Thymus (tissue), 14 donors: ENCODE measurements around the gene MEI4. TPM values are rescaled to one million over a fixed set of nuclear protein-coding genes. Genes with fewer than 3 reads are reported as not detected.

Source experiments
- DNase-seq, 9 donors: peaks; one replicate each; pipeline ENCODE4 v3.0.0-alpha.2; 2013; ENCODE audit warnings: low spot score in 9 of 9, low read depth in 6 of 9, missing footprints in 1 of 9
- H3K27ac ChIP-seq, 2 donors: one replicate each; pipeline ENCODE4 v1.5.1; 2013; ENCODE audit warnings: control low read depth in 1 of 2, low read depth in 1 of 2, low read length in 1 of 2, mild to moderate bottlenecking in 1 of 2, moderate library complexity in 1 of 2
- H3K27me3 ChIP-seq, 2 donors: one replicate each; pipeline ENCODE4 v1.5.1; 2013; ENCODE audit warnings: low read length in 1 of 2; ENCODE audit not compliant: control insufficient read depth in 2 of 2, insufficient read depth in 1 of 2
- H3K36me3 ChIP-seq, 2 donors: one replicate each; pipeline ENCODE4 v1.5.1; 2013; ENCODE audit warnings: low read length in 1 of 2, mild to moderate bottlenecking in 1 of 2, moderate library complexity in 1 of 2; ENCODE audit not compliant: control insufficient read depth in 2 of 2, insufficient read depth in 2 of 2
- H3K4me1 ChIP-seq, 2 donors: one replicate each; pipeline ENCODE4 v1.5.1; 2013; ENCODE audit warnings: low read length in 2 of 2; ENCODE audit not compliant: control insufficient read depth in 2 of 2, insufficient read depth in 2 of 2
- H3K4me3 ChIP-seq, 2 donors: one replicate each; pipeline ENCODE4 v1.5.1; 2013; ENCODE audit warnings: low read length in 2 of 2, control low read depth in 1 of 2, mild to moderate bottlenecking in 1 of 2
- H3K9me3 ChIP-seq, 2 donors: one replicate each; pipeline ENCODE4 v1.5.1; 2013; ENCODE audit warnings: low read length in 1 of 2, mild to moderate bottlenecking in 1 of 2; ENCODE audit not compliant: control insufficient read depth in 2 of 2, insufficient read depth in 1 of 2
- WGBS: extraction: QIAGEN DNeasy Blood & Tissue Kit; methylation state at CpG from one replicate; pipeline ENCODE4 v1.1.7; 2013; 5-methylcytosine and 5-hydroxymethylcytosine counted together
- long read RNA-seq, 10 donors: transcript quantifications; one replicate each; lab custom pipeline, GENCODE V29; 2026
- polyA plus RNA-seq: library from polyadenylated mRNA; stranded (reverse); fragments of 200-250 nt; gene quantifications from one replicate; pipeline ENCODE4 v1.2.3, GENCODE V29; 2013
- total RNA-seq: library from RNA; stranded (reverse); fragments of 120-200 nt; gene quantifications from one replicate; pipeline ENCODE4 v1.2.4, GENCODE V29; 2013
- donor health status: healthy.

MEI4 gene, protein sequence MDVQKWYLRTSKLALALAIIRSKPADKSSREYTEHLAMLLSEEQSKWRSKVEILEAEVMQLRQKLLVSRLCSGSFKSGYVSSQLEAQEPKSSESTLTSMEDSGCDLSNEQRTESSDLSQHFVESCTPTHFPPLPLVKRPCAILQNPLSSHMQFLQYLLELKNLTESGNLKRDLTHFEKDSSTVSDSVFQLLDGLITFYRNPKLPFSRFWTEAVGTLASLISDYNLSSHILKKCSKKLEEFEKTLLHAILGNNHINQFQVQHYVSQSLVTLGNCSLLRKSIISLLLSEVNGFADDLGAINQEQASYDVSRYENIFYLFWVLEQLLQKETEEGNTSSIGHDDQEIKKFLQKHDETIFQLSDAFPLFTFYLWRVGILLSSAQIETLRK
- total RNA-seq (0.05 TPM), polyA plus RNA-seq (0.05 TPM)
- long read RNA-seq, donor 1 = 0 reads
- long read RNA-seq, donor 2 = 0 reads
- long read RNA-seq, donor 3 = 0 reads
- long read RNA-seq, donor 4 = 0 reads
- long read RNA-seq, donor 5 = 0 reads
- long read RNA-seq, donor 6 = 0 reads
- long read RNA-seq, donor 7 = 0 reads
- long read RNA-seq, donor 8 = 0 reads
- long read RNA-seq, donor 9 = 0 reads
- long read RNA-seq, donor 10 = 0 reads

DNA sequence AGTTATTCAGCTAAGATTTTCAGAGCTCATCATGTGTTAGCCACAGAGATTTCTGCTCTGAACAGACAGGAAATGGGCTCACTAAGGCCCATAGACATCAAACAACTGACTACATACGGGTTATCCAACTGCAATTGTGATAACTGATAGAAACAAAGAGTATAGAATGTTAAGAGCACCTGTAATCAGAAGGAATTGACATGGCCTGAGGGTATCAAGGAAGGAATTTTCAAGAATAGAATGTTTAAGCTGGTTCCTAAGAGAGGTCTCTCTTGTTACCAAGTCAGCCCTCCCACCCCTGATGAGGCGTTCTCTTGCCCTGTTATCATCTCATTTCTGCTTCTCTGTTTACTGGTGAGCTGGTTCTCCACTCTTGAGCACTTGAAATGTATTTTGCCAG is at the start of gene MEI4:
TSS of gene MEI4 (plus strand) at position 301 of the 400 bp plus-strand sequence. CDS start 37,633 bp downstream, outside the sequence.
- no peak for DNase-seq

GRCh38 chr6:77604476-77604875 is 48.4 kb upstream of the MEI4 start:
- WGBS = 62% methylated on average over 4 of the region's 4 CpGs
- Histone ChIP-seq H3K27me3 (no peaks in the 10 kb centered on the region), H3K9me3 (no peaks in the 10 kb centered on the region), H3K27ac (no peak overlapping the region), H3K4me1 (no peaks in the 10 kb centered on the region), H3K36me3 (no peaks in the 10 kb centered on the region), H3K4me3 (no peak overlapping the region)
- no peak for DNase-seq

More for the DNA sequence above, at the start of gene MEI4:
- peaks cover 0 to 5% of the 10 kb centered on the region in 2 donors for H3K27me3 ChIP-seq
- H3K9me3 ChIP-seq = no peaks in the 10 kb centered on the region
- no peak within 1 kb of the TSS for H3K27ac ChIP-seq
- H3K4me3 ChIP-seq = no peak within 1 kb of the TSS
- H3K4me1 ChIP-seq = no peaks in the 10 kb centered on the region
- WGBS = 80% methylated on average over 2 of the region's 2 CpGs
- no peaks in the 10 kb centered on the region for H3K36me3 ChIP-seq

DNA sequence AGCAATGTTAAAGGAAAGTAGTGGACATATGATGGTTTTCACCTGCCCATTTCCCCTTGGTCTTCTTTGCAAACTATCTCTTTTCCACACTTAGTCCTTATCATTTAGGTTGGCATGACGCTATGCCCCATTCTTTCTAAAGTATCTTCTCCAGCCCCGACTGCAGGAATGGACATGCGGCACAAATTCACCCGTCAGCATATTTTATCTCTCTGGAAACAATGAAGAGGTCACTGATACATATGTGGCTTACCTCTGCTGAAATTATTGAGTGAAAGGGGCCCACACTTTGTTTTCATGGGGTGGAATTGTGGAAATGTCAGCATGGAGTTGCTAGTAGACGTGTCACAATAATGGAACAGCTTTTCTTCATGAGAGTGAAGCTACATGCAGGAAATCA is 45.8 kb upstream of the MEI4 start:
- Histone ChIP-seq H3K27me3 (no peaks in the 10 kb centered on the region), H3K4me1 (no peaks in the 10 kb centered on the region), H3K9me3 (no peaks in the 10 kb centered on the region), H3K4me3 (no peak overlapping the region), H3K27ac (no peak overlapping the region), H3K36me3 (no peaks in the 10 kb centered on the region)
- no peak for DNase-seq
- 95% methylated on average over 5 of the region's 5 CpGs for WGBS

GRCh38 chr6:77609106-77609505 is 43.7 kb upstream of the MEI4 start:
- Histone ChIP-seq H3K4me1 (no peaks in the 10 kb centered on the region), H3K4me3 (no peak overlapping the region), H3K27me3 (no peaks in the 10 kb centered on the region), H3K27ac (no peak overlapping the region), H3K9me3 (no peaks in the 10 kb centered on the region), H3K36me3 (no peaks in the 10 kb centered on the region)
- 90% methylated on average over 1 of the region's 1 CpG for WGBS
- DNase-seq = no peak

DNA sequence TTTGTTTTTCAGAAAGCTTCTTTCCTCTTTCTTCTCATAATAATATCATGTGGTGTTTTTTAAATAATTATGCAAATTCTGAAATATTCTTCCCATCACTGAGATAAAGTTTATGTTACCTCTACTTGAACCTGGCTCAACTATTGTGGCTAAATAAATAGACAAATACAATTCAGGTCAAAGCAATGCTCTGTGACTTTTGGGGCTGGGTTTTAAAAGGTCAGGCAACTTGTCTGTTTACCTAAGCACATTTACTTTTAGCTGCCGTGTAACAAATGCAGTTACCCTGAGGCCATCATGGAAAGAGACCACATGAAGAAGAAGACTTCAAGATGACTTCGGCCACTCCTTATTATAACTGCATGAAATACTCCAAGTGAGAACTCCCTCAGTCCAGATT is 33.7 kb upstream of the MEI4 start:
- no peaks in the 10 kb centered on the region for H3K4me1 ChIP-seq
- H3K4me3 ChIP-seq = no peak overlapping the region
- H3K27me3 ChIP-seq = no peaks in the 10 kb centered on the region
- no peak for DNase-seq
- H3K9me3 ChIP-seq = no peaks in the 10 kb centered on the region
- no peaks in the 10 kb centered on the region for H3K36me3 ChIP-seq
- 84% methylated on average over 2 of the region's 2 CpGs for whole genome bisulfite sequencing
- no peak overlapping the region for H3K27ac ChIP-seq

DNA sequence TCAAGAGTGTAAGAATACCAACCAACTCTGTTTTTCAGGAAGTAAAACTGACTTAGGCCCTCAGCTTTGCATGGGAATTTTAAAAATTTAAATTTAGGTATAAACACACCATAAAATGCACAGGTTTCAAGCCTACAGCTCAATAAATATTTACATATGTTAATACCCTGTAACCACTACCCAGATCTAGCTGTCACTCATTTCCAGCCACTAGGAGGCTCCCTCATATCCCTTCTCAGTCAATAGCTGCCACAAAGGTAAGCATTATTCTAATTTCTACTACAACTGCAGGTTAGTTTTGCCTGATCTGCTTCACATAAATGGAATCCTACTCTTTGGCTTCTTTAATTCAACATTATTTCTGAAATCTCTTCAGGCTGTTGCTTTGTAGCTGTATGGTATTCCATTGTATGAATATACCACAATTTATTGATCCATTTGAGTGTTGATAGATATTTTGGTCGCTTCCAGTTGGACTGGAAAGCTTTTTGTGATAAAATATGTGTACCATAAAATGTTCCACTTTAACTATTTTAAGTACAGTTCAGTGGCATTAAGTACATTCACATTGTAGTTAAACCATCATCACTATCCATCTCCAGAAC is 32.5 kb upstream of the MEI4 start:
- 84% methylated on average over 1 of the region's 1 CpG for WGBS
- Histone ChIP-seq H3K9me3 (no peaks in the 10 kb centered on the region), H3K4me1 (no peaks in the 10 kb centered on the region), H3K4me3 (no peak overlapping the region), H3K36me3 (no peaks in the 10 kb centered on the region), H3K27me3 (no peaks in the 10 kb centered on the region), H3K27ac (no peak overlapping the region)
- no peak for DNase-seq

DNA sequence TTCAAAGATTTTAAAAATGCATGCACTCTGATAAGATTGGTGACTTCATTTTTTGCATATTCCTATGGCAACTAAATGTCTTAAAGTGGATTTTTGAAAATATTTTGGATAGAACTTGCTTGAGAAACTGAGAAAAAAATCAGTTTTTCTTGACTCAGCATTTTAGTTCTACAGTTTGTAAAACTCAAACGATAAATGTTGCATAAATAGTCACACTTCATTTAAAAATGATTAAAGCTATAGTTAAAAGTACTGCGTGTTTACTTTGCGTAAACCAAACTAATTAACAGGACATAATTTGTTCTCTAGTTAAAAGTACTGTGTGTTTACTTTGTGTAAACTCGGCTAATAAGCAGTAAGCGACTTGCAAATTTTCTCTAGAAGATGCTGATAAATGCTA is 28.3 kb upstream of the MEI4 start:
- H3K27ac ChIP-seq = no peak overlapping the region
- H3K4me3 ChIP-seq = no peak overlapping the region
- H3K27me3 ChIP-seq = no peaks in the 10 kb centered on the region
- no peaks in the 10 kb centered on the region for H3K4me1 ChIP-seq
- WGBS = 93% methylated on average over 5 of the region's 5 CpGs
- DNase-seq = no peak
- no peaks in the 10 kb centered on the region for H3K36me3 ChIP-seq
- no peaks in the 10 kb centered on the region for H3K9me3 ChIP-seq

DNA sequence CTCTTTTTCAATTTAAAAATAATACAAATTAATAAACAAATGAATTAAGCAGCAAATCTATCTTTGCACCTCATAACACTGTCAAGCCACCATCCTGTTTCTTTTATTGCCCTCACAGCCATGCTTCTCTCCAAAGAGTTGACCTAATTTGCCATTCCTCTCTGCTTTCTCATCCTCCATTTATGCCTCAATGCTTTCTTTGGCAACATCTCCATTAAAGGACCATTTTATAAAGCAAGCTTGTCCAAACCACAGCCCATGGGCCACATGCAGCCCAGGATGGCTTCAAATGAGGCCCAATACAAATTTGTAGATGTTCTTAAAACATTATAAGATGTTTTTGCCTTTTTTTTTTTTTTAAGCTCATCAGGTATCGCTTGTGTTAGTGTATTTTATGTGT is 26.4 kb upstream of the MEI4 start:
- Histone ChIP-seq H3K4me3 (no peak overlapping the region), H3K27me3 (no peaks in the 10 kb centered on the region), H3K27ac (no peak overlapping the region), H3K36me3 (no peaks in the 10 kb centered on the region), H3K9me3 (no peaks in the 10 kb centered on the region), H3K4me1 (no peaks in the 10 kb centered on the region)
- 96% methylated on average over 1 of the region's 1 CpG for WGBS
- DNase-seq = no peak

GRCh38 chr6:77630014-77630413 is 22.8 kb upstream of the MEI4 start:
- H3K4me1 ChIP-seq = no peaks in the 10 kb centered on the region
- no peak overlapping the region for H3K27ac ChIP-seq
- no peak overlapping the region for H3K4me3 ChIP-seq
- 86% methylated on average over 2 of the region's 2 CpGs for WGBS
- no peaks in the 10 kb centered on the region for H3K36me3 ChIP-seq
- DNase-seq = no peak
- H3K9me3 ChIP-seq = no peaks in the 10 kb centered on the region
- no peaks in the 10 kb centered on the region for H3K27me3 ChIP-seq
